ENCODE data around the gene MPO.

Gene MPO

DNA sequence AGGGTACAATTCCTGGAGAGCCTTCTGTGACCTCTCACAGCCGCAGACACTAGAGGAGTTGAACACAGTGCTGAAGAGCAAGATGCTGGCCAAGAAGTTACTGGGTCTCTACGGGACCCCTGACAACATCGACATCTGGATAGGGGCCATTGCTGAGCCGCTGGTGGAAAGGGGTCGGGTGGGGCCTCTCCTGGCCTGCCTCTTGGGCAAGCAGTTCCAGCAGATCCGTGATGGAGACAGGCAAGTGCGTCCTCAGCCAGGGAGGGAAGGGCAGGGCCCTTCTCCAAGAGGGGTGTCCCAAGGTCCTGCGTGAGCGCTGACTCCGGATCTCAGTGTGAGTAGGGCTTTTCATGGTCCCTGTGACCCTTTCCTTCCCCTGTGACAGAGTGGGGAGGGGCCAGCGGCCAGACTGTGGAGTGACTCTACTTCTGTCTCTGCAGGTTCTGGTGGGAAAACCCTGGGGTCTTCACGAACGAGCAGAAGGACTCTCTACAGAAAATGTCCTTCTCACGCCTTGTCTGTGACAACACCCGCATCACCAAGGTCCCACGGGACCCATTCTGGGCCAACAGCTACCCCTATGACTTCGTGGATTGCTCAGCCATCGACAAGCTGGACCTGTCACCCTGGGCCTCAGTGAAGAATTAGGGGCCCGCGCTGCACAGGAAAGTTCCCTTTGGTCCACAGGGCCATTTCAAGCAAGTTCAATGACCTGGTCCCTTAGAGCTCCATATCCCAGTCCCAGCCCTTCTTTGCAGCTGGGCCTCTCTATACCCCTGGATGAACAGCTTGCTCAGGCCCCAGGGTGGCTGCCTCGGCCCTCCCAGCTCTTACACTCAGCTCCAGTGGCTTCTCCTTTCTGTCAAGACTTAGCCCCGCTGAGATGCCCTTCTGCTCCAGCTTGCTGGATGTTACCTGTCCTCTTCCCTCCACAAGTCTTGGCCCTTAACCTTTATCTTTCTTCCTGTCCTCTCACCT lies 13.1 kb downstream of the MPO start:
- DNase-seq (ENCODE audit: low spot score), result no peak
- H3K27me3 ChIP-seq (ENCODE audit: control insufficient read depth in 3 of 3, insufficient read depth in 3 of 3, low read depth in 1 of 3, low read length in 3 of 3), result peaks cover 0 to 56% (median 0%) of the 10 kb centered on the region in 3 experiments
- no peaks in the 10 kb centered on the region for H3K4me1 ChIP-seq (ENCODE audit: control insufficient read depth in 2 of 2, insufficient read depth in 1 of 2, low read depth in 1 of 2, low read length in 2 of 2)
- no peak overlapping the region for H3K4me3 ChIP-seq (ENCODE audit: low read length in 2 of 2)
- no peak overlapping the region for H3K14ac ChIP-seq (ENCODE audit: low read length)
- peak overlapping the region; percentile 33 for H2BK5ac ChIP-seq (ENCODE audit: low read length)
- H3K18ac ChIP-seq (ENCODE audit: low read length), result no peak overlapping the region
- no peak overlapping the region for H3K4ac ChIP-seq (ENCODE audit: low read length)
- WGBS, 2 donors (ENCODE audit: extremely low coverage in 2 of 2, insufficient read length in 2 of 2, insufficient replicate concordance in 1 of 2), result no CpG with 5 or more reads among the region's 22 CpGs
- no peaks in the 10 kb centered on the region for H3K36me3 ChIP-seq (replicated peaks in 1 of 2; ENCODE audit: control insufficient read depth in 2 of 2, insufficient read depth in 2 of 2, low read length in 2 of 2)
- no peak overlapping the region for H2BK120ac ChIP-seq (ENCODE audit: low read depth, low read length)
- H4K8ac ChIP-seq (ENCODE audit: low read depth, low read length), result no peak overlapping the region
- H3K23ac ChIP-seq (ENCODE audit: low read depth, low read length, poor library complexity), result no peak overlapping the region
- H2BK12ac ChIP-seq (ENCODE audit: low read length), result no peak overlapping the region
- H2AFZ ChIP-seq (ENCODE audit: low read length), result no peak overlapping the region
- H3K79me1 ChIP-seq (ENCODE audit: low read depth, low read length), result no peaks in the 10 kb centered on the region
- H4K91ac ChIP-seq (ENCODE audit: low read depth, low read length, poor library complexity), result no peak overlapping the region
- H3K9me3 ChIP-seq (replicated peaks in 1 of 2; ENCODE audit: control insufficient read depth in 2 of 2, insufficient read depth in 1 of 2, low read depth in 1 of 2, low read length in 2 of 2), result no peaks in the 10 kb centered on the region
- H3K4me2 ChIP-seq (ENCODE audit: insufficient read depth, low read length, poor library complexity, severe bottlenecking), result no peak overlapping the region
- H2AK5ac ChIP-seq (ENCODE audit: low read depth, low read length), result peak overlapping the region; percentile 60
- H3K9ac ChIP-seq (ENCODE audit: low read depth, low read length, poor library complexity), result no peak overlapping the region
- no peak overlapping the region for H3K27ac ChIP-seq (replicated peaks; ENCODE audit: low read length)
- H2BK15ac ChIP-seq (ENCODE audit: low read length), result no peak overlapping the region

- H2BK5ac ChIP-seq (ENCODE audit: low read length), result no peak overlapping the region
- H3K9ac ChIP-seq (ENCODE audit: low read depth, low read length, poor library complexity), result peak overlapping the region; percentile 35
- H4K8ac ChIP-seq (ENCODE audit: low read depth, low read length), result no peak overlapping the region
- no peaks in the 10 kb centered on the region for H3K4me1 ChIP-seq (ENCODE audit: control insufficient read depth in 2 of 2, insufficient read depth in 1 of 2, low read depth in 1 of 2, low read length in 2 of 2)
- no peak overlapping the region for H2BK12ac ChIP-seq (ENCODE audit: low read length)
- H3K79me1 ChIP-seq (ENCODE audit: low read depth, low read length), result no peaks in the 10 kb centered on the region
- WGBS, 2 donors (ENCODE audit: extremely low coverage in 2 of 2, insufficient read length in 2 of 2, insufficient replicate concordance in 1 of 2), result no CpG with 5 or more reads among the region's 7 CpGs
- no peak overlapping the region for H3K27ac ChIP-seq (replicated peaks; ENCODE audit: low read length)
- no peak overlapping the region for H4K91ac ChIP-seq (ENCODE audit: low read depth, low read length, poor library complexity)
- no peaks in the 10 kb centered on the region for H3K36me3 ChIP-seq (replicated peaks in 1 of 2; ENCODE audit: control insufficient read depth in 2 of 2, insufficient read depth in 2 of 2, low read length in 2 of 2)
- no peak for DNase-seq (ENCODE audit: low spot score)
- H2AFZ ChIP-seq (ENCODE audit: low read length), result no peak overlapping the region
- no peak overlapping the region for H3K23ac ChIP-seq (ENCODE audit: low read depth, low read length, poor library complexity)
- H3K4me2 ChIP-seq (ENCODE audit: insufficient read depth, low read length, poor library complexity, severe bottlenecking), result no peak overlapping the region
- H2BK120ac ChIP-seq (ENCODE audit: low read depth, low read length), result no peak overlapping the region
- no peak overlapping the region for H3K4ac ChIP-seq (ENCODE audit: low read length)
- H2AK5ac ChIP-seq (ENCODE audit: low read depth, low read length), result no peak overlapping the region
- H2BK15ac ChIP-seq (ENCODE audit: low read length), result no peak overlapping the region
- H3K27me3 ChIP-seq (ENCODE audit: control insufficient read depth in 3 of 3, insufficient read depth in 3 of 3, low read depth in 1 of 3, low read length in 3 of 3), result peaks cover 0 to 64% (median 0%) of the 10 kb centered on the region in 3 experiments
- H3K9me3 ChIP-seq (replicated peaks in 1 of 2; ENCODE audit: control insufficient read depth in 2 of 2, insufficient read depth in 1 of 2, low read depth in 1 of 2, low read length in 2 of 2), result no peaks in the 10 kb centered on the region
- no peak overlapping the region for H3K18ac ChIP-seq (ENCODE audit: low read length)
- H3K14ac ChIP-seq (ENCODE audit: low read length), result no peak overlapping the region
- no peak overlapping the region for H3K4me3 ChIP-seq (ENCODE audit: low read length in 2 of 2)
Observed at GRCh38 chr17:58265902-58266875, 14.5 kb downstream of the MPO start.

DNA sequence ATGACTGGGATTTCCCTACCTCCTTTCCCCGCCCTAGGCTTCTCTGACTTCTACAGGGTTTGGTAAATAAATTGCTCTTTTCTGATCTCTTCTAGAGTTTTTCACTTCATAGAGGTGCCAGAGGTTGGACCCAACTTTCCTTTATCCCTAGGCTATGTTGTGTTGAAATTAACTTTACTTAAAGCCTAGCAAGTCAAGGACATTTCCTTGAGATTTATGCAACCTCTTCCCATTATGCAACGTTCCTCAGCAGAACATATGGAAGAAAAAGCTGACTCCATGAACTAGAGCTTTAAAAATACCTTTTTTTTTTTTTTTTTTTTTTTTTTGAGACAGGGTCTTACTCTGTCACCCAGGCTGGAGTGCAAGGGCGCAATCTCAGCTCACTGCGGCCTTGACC lies 15.5 kb downstream of the MPO start:
- Histone ChIP-seq H3K18ac (ENCODE audit: low read length) (no peak overlapping the region), H3K23ac (ENCODE audit: low read depth, low read length, poor library complexity) (no peak overlapping the region), H3K4ac (ENCODE audit: low read length) (no peak overlapping the region), H2BK120ac (ENCODE audit: low read depth, low read length) (no peak overlapping the region), H3K14ac (ENCODE audit: low read length) (no peak overlapping the region), H3K4me1 (ENCODE audit: control insufficient read depth in 2 of 2, insufficient read depth in 1 of 2, low read depth in 1 of 2, low read length in 2 of 2) (no peaks in the 10 kb centered on the region), H3K4me3 (ENCODE audit: low read length in 2 of 2) (no peak overlapping the region), H2BK15ac (ENCODE audit: low read length) (no peak overlapping the region), H3K36me3 (replicated peaks in 1 of 2; ENCODE audit: control insufficient read depth in 2 of 2, insufficient read depth in 2 of 2, low read length in 2 of 2) (no peaks in the 10 kb centered on the region), H3K79me1 (ENCODE audit: low read depth, low read length) (no peaks in the 10 kb centered on the region), H3K4me2 (ENCODE audit: insufficient read depth, low read length, poor library complexity, severe bottlenecking) (no peak overlapping the region), H2AK5ac (ENCODE audit: low read depth, low read length) (no peak overlapping the region), H2BK5ac (ENCODE audit: low read length) (no peak overlapping the region), H3K27ac (replicated peaks; ENCODE audit: low read length) (no peak overlapping the region), H3K27me3 (ENCODE audit: control insufficient read depth in 3 of 3, insufficient read depth in 3 of 3, low read depth in 1 of 3, low read length in 3 of 3) (peaks cover 0 to 60% (median 0%) of the 10 kb centered on the region in 3 experiments), H3K9me3 (replicated peaks in 1 of 2; ENCODE audit: control insufficient read depth in 2 of 2, insufficient read depth in 1 of 2, low read depth in 1 of 2, low read length in 2 of 2) (no peaks in the 10 kb centered on the region), H4K91ac (ENCODE audit: low read depth, low read length, poor library complexity) (no peak overlapping the region), H2BK12ac (ENCODE audit: low read length) (no peak overlapping the region), H4K8ac (ENCODE audit: low read depth, low read length) (no peak overlapping the region), H3K9ac (ENCODE audit: low read depth, low read length, poor library complexity) (no peak overlapping the region), H2AFZ (ENCODE audit: low read length) (no peak overlapping the region)
- DNase-seq (ENCODE audit: low spot score), result no peak
- WGBS, 2 donors (ENCODE audit: extremely low coverage in 2 of 2, insufficient read length in 2 of 2, insufficient replicate concordance in 1 of 2), result no CpG with 5 or more reads among the region's 4 CpGs

Data from neuronal stem cell (in vitro differentiated cells).